H9 (cell line): ENCODE data around the gene ADH7. TPM values are rescaled to one million over a fixed set of nuclear protein-coding genes. Genes with fewer than 3 reads are reported as not detected.

Experiments
- DNase-seq: peaks from one replicate; pipeline ENCODE4 v3.0.0-alpha.2; 2017
- H2AFZ ChIP-seq: one replicate; pipeline ENCODE4 v1.6.1; 2013; ENCODE audit warnings: mild to moderate bottlenecking, low read length, control low read depth, moderate library complexity
- H2AK5ac ChIP-seq: 2 replicates; pipeline ENCODE4 v1.6.1; 2013; ENCODE audit warnings: low read length, control low read depth, mixed read lengths; ENCODE audit not compliant: insufficient read length
- H2BK120ac ChIP-seq: one replicate; pipeline ENCODE4 v1.6.1; 2013; ENCODE audit warnings: low read depth, mild to moderate bottlenecking, low read length, control low read depth, inconsistent platforms; ENCODE audit not compliant: poor library complexity, severe bottlenecking
- H2BK12ac ChIP-seq: 2 replicates; pipeline ENCODE4 v1.6.1; 2013; ENCODE audit warnings: low read length, control low read depth, mixed read lengths, low read depth; ENCODE audit not compliant: insufficient read length
- H2BK15ac ChIP-seq: 2 replicates; pipeline ENCODE4 v1.6.1; 2013; ENCODE audit warnings: low read depth, low read length, control low read depth
- H2BK20ac ChIP-seq: one replicate; pipeline ENCODE4 v1.6.1; 2013; ENCODE audit warnings: low read depth, mild to moderate bottlenecking, low read length, control low read depth, inconsistent platforms; ENCODE audit not compliant: poor library complexity, severe bottlenecking
- H2BK5ac ChIP-seq: 2 replicates; pipeline ENCODE4 v1.6.1; 2013; ENCODE audit warnings: low read length, control low read depth, mixed read lengths; ENCODE audit not compliant: insufficient read length
- H3K14ac ChIP-seq: 2 replicates; pipeline ENCODE4 v1.6.1; 2013; ENCODE audit warnings: low read length, control low read depth; ENCODE audit not compliant: insufficient read depth
- H3K18ac ChIP-seq: 2 replicates; pipeline ENCODE4 v1.6.1; 2013; ENCODE audit warnings: low read depth, mild to moderate bottlenecking, mixed read lengths, low read length, control low read depth; ENCODE audit not compliant: insufficient read length
- H3K23ac ChIP-seq: 2 replicates; pipeline ENCODE4 v1.6.1; 2013; ENCODE audit warnings: low read length, control low read depth, mixed read lengths, low read depth; ENCODE audit not compliant: insufficient read length
- H3K23me2 ChIP-seq: 2 replicates; pipeline ENCODE4 v1.6.1; 2013; ENCODE audit warnings: low read depth, mild to moderate bottlenecking, mixed read lengths, low read length, control low read depth; ENCODE audit not compliant: insufficient read length, poor library complexity, severe bottlenecking
- H3K27ac ChIP-seq: 2 replicates; pipeline ENCODE4 v1.5.1; 2013; ENCODE audit warnings: low read length, control low read depth, mixed read lengths, low read depth; ENCODE audit not compliant: insufficient read length
- H3K27me3 ChIP-seq: 2 replicates; pipeline ENCODE4 v1.6.1; 2013; ENCODE audit warnings: low read length, control low read depth, inconsistent platforms; ENCODE audit not compliant: insufficient read depth
- H3K4ac ChIP-seq: 2 replicates; pipeline ENCODE4 v1.6.1; 2013; ENCODE audit warnings: low read depth, mild to moderate bottlenecking, control low read depth, inconsistent platforms, low read length, moderate library complexity
- H3K4me1 ChIP-seq: 2 replicates; pipeline ENCODE4 v1.6.1; 2013; ENCODE audit warnings: low read length, control low read depth, inconsistent platforms; ENCODE audit not compliant: insufficient read depth
- H3K4me2 ChIP-seq: 2 replicates; pipeline ENCODE4 v1.6.1; 2013; ENCODE audit warnings: low read length, control low read depth, mixed read lengths; ENCODE audit not compliant: insufficient read length, insufficient read depth
- H3K56ac ChIP-seq: 2 replicates; pipeline ENCODE4 v1.6.1; 2013; ENCODE audit warnings: low read depth, mild to moderate bottlenecking, mixed read lengths, low read length, control low read depth; ENCODE audit not compliant: insufficient read length
- H3K79me1 ChIP-seq: 2 replicates; pipeline ENCODE4 v1.6.1; 2013; ENCODE audit warnings: low read depth, mild to moderate bottlenecking, moderate library complexity, low read length, control low read depth, inconsistent platforms; ENCODE audit not compliant: insufficient read depth, poor library complexity, severe bottlenecking
- H3K79me2 ChIP-seq: 2 replicates; pipeline ENCODE4 v1.6.1; 2013; ENCODE audit warnings: low read length, control low read depth, inconsistent platforms; ENCODE audit not compliant: insufficient read depth
- H3K9ac ChIP-seq: 2 replicates; pipeline ENCODE4 v1.6.1; 2013; ENCODE audit warnings: low read length, control low read depth, mixed read lengths; ENCODE audit not compliant: insufficient read length; ENCODE audit errors: extremely low read depth
- H3K9me3 ChIP-seq: one replicate; pipeline ENCODE4 v1.6.1; 2013; ENCODE audit warnings: low read depth, low read length, inconsistent platforms; ENCODE audit not compliant: control insufficient read depth
- H3T11ph ChIP-seq: one replicate; pipeline ENCODE4 v1.6.1; 2013; ENCODE audit warnings: mild to moderate bottlenecking, low read length, control low read depth, inconsistent platforms
- H4K20me1 ChIP-seq: one replicate; pipeline ENCODE4 v1.6.1; 2013; ENCODE audit not compliant: control insufficient read depth, insufficient read length, insufficient read depth
- H4K5ac ChIP-seq: 2 replicates; pipeline ENCODE4 v1.6.1; 2013; ENCODE audit warnings: low read depth, mild to moderate bottlenecking, mixed read lengths, low read length, control low read depth; ENCODE audit not compliant: insufficient read length
- H4K8ac ChIP-seq: replicated peaks from 2 replicates; pipeline ENCODE4 v1.6.1; 2013; ENCODE audit warnings: low read length, control low read depth, mixed read lengths, low read depth; ENCODE audit not compliant: insufficient read length
- H4K91ac ChIP-seq: 2 replicates; pipeline ENCODE4 v1.6.1; 2013; ENCODE audit warnings: low read depth, mild to moderate bottlenecking, moderate library complexity, mixed read lengths, low read length, control low read depth; ENCODE audit not compliant: insufficient read length
- H3K27ac Mint-ChIP-seq, 3 experiments: 2 replicates in 2 of 3; 3 replicates in 1 of 3; pipeline ENCODE4 v1.8.0; 2020 to 2021; ENCODE audit warnings: mixed read lengths in 3 of 3, mild to moderate bottlenecking in 1 of 3, moderate library complexity in 1 of 3
- H3K27me3 Mint-ChIP-seq: 2 replicates; pipeline ENCODE4 v1.8.0; 2021; ENCODE audit warnings: low read depth, mild to moderate bottlenecking, moderate library complexity, mixed read lengths
- H3K36me3 Mint-ChIP-seq, 3 experiments: 2 replicates in 2 of 3; 3 replicates in 1 of 3; pipeline ENCODE4 v1.8.0; 2020 to 2021; ENCODE audit warnings: low read depth in 3 of 3, mixed read lengths in 3 of 3; ENCODE audit not compliant: insufficient read depth in 1 of 3
- H3K4me1 Mint-ChIP-seq, 2 experiments: 2 replicates each; pipeline ENCODE4 v1.8.0; 2020; ENCODE audit warnings: mixed read lengths in 2 of 2
- H3K4me3 Mint-ChIP-seq, 2 experiments: 2 replicates in 1 of 2; 3 replicates in 1 of 2; pipeline ENCODE4 v1.8.0; 2020 to 2021; ENCODE audit warnings: mild to moderate bottlenecking in 2 of 2, mixed read lengths in 2 of 2, moderate library complexity in 1 of 2
- H3K9me3 Mint-ChIP-seq, 2 experiments: 2 replicates in 1 of 2; 3 replicates in 1 of 2; pipeline ENCODE4 v1.8.0; 2020; ENCODE audit warnings: mild to moderate bottlenecking in 2 of 2, mixed read lengths in 2 of 2, moderate library complexity in 1 of 2
- total RNA-seq: library from RNA; stranded (reverse); gene quantifications from 2 replicates; pipeline ENCODE4 v1.2.1, GENCODE V29; 2021
- TF ChIP-seq, protein P1 (sequence below): fragments of 200-600 bp; sonication (generic); conservative IDR thresholded peaks from 3 replicates; pipeline ENCODE4 v1.8.0; 2021; ENCODE audit warnings: antibody characterized with exemption, mild to moderate bottlenecking

The ADH7 gene
- total RNA-seq, 1 experiment from 2014 or later = not detected

- no peak overlapping the region for H2BK5ac ChIP-seq
- H3K27ac ChIP-seq = no peak overlapping the region
- H3K56ac ChIP-seq = no peak overlapping the region
- no peak overlapping the region for H4K8ac ChIP-seq
- Mint-ChIP-seq H3K4me1 (no peaks in the 10 kb centered on the region), H3K4me3 (no peak overlapping the region), H3K27ac (no peak overlapping the region), H3K27me3 (no peaks in the 10 kb centered on the region), H3K36me3 (peaks cover 3 to 10% (median 4%) of the 10 kb centered on the region in 3 experiments; a peak in 3 of 7 replicates), H3K9me3 (peaks cover 18 to 28% of the 10 kb centered on the region in 2 experiments)
- H3K9me3 ChIP-seq = no peaks in the 10 kb centered on the region
- no peak overlapping the region for H3K4me2 ChIP-seq
- H4K5ac ChIP-seq = no peak overlapping the region
- H3K18ac ChIP-seq = no peak overlapping the region
- H2BK120ac ChIP-seq = no peak overlapping the region
- H3K23ac ChIP-seq = no peak overlapping the region
- H3K23me2 ChIP-seq = no peaks in the 10 kb centered on the region
- no peak overlapping the region for H3K9ac ChIP-seq
- no peak overlapping the region for H2BK20ac ChIP-seq
- H3K4me1 ChIP-seq = no peaks in the 10 kb centered on the region
- H3K14ac ChIP-seq = no peak overlapping the region
- H2BK15ac ChIP-seq = no peak overlapping the region
- no peak overlapping the region for H3K4ac ChIP-seq
- no peak overlapping the region for H2BK12ac ChIP-seq
- no peaks in the 10 kb centered on the region for H3K79me1 ChIP-seq
- no peak overlapping the region for H4K91ac ChIP-seq
- no peaks in the 10 kb centered on the region for H3K27me3 ChIP-seq
- no peak overlapping the region for H2AFZ ChIP-seq
- no peak for DNase-seq
- H3T11ph ChIP-seq = no peak overlapping the region
- TF ChIP-seq, protein P1, sequence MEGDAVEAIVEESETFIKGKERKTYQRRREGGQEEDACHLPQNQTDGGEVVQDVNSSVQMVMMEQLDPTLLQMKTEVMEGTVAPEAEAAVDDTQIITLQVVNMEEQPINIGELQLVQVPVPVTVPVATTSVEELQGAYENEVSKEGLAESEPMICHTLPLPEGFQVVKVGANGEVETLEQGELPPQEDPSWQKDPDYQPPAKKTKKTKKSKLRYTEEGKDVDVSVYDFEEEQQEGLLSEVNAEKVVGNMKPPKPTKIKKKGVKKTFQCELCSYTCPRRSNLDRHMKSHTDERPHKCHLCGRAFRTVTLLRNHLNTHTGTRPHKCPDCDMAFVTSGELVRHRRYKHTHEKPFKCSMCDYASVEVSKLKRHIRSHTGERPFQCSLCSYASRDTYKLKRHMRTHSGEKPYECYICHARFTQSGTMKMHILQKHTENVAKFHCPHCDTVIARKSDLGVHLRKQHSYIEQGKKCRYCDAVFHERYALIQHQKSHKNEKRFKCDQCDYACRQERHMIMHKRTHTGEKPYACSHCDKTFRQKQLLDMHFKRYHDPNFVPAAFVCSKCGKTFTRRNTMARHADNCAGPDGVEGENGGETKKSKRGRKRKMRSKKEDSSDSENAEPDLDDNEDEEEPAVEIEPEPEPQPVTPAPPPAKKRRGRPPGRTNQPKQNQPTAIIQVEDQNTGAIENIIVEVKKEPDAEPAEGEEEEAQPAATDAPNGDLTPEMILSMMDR = no peak
- no peaks in the 10 kb centered on the region for H3K79me2 ChIP-seq
- no peak overlapping the region for H2AK5ac ChIP-seq
- no peaks in the 10 kb centered on the region for H4K20me1 ChIP-seq
These were observed 72.4 kb downstream of the ADH7 start for GRCh38 chr4:99362768-99363167.

Other genes starting within 250 kb of the ADH7 start
- not detected in 2 replicates for gene ADH6, start 216.1 kb downstream of the ADH7 start, total RNA-seq
- not detected in 2 replicates for gene ADH1A, start 144.4 kb downstream of the ADH7 start, total RNA-seq
- not detected in 2 replicates for gene ADH1B, start 113.9 kb downstream of the ADH7 start, total RNA-seq
- not detected in 2 replicates for gene ADH1C, start 82.6 kb downstream of the ADH7 start, total RNA-seq
- gene C4orf17, start 75.7 kb upstream of the ADH7 start, total RNA-seq = not detected in 2 replicates
- gene TRMT10A, start 128.7 kb upstream of the ADH7 start, total RNA-seq = 4.6 and 5.9 TPM in 2 replicates
- 0.46 and 0.64 TPM in 2 replicates for gene MTTP, start 139.5 kb upstream of the ADH7 start, total RNA-seq
- not detected in 2 replicates for gene C4orf54, start 222.5 kb upstream of the ADH7 start, total RNA-seq